HG03565 (cell line): Measurements from ENCODE around the gene PNRC2.

Experiments used
- ATAC-seq: cut with Tn5 transposase; IDR thresholded peaks from one replicate; pipeline ENCODE4 v1.9.1; 2021; ENCODE audit warnings: mild to moderate bottlenecking, moderate library complexity; ENCODE audit not compliant: unreplicated experiment

The PNRC2 gene, protein sequence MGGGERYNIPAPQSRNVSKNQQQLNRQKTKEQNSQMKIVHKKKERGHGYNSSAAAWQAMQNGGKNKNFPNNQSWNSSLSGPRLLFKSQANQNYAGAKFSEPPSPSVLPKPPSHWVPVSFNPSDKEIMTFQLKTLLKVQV

DNA sequence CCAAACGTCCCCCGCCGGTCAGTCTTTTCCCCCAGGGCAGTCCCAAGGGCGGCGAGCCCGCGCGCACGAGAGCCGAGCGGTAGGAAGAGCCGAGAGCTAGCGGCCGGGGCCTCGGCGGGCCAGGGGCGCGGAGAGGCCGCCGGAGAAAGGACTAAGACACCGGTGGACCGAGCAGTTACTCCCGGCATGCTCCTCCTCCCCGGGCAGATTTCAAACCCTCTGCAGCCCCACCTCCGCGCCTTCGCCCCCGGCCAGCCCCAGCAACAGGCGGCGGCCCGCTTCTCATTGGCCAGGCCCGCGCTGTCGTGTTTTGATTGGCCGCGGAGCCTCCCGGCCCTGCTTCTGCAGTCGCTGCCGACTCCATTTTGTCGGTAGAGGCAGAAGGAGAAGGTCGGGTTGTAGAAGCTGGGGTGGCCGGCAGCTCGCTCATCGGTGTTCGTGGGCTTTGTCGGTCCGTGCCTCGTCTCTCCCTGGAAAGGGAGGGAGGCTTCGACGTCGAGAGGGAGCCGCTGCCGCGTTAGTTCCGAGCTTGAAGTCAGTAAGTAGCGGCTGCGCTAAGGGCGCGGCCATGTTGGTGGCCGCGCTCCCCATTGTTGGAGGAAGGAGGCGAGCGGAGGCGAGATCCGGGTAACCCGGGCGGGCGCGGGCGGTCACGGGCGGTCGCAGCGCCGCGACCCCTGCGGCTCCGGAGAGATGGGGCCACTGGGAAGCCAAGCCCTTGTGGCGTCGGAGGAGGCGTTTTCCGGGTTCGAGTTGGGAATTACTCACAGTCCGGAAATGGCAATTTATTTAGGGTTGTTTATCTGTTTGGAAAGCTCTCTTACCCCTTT is at the start of gene PNRC2:
TSS of gene PNRC2 (plus strand) at position 368 of the 830 bp plus-strand sequence. CDS start 1,630 bp downstream, outside the sequence.
- ATAC-seq = peak; percentile 37

GRCh38 chr1:23910144-23910543 is 49.5 kb upstream of the PNRC2 start:
- ATAC-seq = no peak

DNA sequence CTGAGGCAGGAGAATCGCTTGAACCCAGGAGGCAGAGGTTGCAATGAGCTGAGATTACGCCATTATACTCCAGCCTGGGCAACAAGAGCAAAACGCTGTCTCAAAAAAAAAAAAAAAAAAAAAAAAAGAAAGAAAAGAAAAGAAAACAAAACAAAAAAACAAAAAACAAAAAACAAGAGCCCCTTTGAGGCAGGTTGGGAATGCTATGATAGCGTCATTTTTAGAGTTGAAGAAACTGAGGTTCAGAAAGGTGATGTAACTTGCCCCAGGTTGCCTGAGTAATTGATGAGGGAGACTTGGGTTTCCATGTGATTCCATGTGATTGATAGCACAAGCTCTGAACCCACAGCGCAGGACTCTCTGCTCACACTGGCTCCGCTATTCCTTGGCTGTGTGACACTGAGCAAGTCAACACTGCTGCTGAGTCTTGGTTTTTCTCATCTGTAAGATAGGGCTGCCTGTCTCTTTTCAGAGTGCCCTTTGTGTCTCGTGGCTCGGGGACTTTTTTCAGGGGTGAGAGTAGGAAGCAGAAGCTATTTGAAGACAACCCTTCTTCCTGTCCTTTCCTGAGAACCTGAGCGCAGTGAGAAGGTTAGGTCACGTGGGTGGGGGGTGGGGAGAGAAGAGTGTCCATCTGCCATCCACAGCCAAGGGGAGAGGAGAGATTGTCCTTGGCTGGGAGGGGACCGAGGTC is 48.9 kb upstream of the PNRC2 start:
- ATAC-seq = no peak

GRCh38 chr1:23911921-23912320 is 47.7 kb upstream of the PNRC2 start:
- ATAC-seq = no peak

- ATAC-seq = no peak
Observed at GRCh38 chr1:23913212-23913880, 46.3 kb upstream of the PNRC2 start, which contains the start of gene CNR2. Gene CNR2 (minus strand): TSS chr1:23913362. CDS start chr1:23875617, 37,745 bp downstream.

DNA sequence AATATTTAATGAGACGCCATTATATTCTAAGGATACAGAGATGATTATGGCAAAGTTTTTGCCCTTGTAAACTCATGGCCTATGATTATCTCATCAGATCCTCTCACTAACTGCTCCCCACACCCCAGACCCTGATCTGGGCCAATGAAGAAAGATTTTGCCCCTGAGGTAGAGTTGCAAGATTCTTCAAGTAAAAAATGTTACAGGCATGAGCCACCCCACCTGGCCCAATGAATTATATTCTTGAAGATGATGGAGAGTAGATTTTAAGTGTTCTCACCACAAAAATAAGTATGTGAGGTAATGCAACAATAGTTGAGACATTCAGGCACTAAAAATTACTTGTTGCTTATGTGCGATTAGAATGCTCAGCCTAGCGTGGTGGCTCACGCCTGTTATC is 44.7 kb upstream of the PNRC2 start:
- ATAC-seq = no peak

- ATAC-seq = no peak
Observed at GRCh38 chr1:23915466-23915865, 44.2 kb upstream of the PNRC2 start.

GRCh38 chr1:23916209-23917131 is 43.2 kb upstream of the PNRC2 start:
- ATAC-seq = peak; percentile 75

DNA sequence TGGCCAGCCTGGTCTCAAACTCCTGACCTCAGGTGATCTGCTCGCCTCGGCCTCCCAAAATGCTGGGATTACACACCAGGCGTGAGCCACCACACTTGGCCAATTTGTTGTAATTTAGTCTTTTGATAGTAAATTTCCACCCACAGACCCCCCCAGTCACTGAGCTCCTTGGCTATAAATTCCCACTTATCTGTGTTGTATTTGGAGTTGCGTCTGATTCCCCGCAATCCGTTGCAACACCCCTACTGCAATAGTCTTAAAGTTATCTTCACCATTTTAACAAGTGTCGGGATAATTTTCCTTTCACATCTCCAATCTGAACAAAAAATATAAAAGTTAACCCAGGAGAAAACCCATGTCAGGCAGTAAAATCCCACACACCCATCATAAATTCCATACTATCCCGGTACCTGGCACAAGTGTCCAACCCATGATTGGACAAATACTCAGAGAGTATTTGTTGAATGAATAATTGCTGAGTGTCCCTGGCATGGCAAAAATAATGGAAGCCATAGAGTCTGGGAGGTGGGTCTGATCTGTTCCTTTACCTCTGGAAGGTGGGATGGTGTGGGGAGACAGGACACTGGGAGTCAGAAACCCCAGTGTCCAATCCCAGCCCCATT is 37.2 kb upstream of the PNRC2 start:
- no peak for ATAC-seq

DNA sequence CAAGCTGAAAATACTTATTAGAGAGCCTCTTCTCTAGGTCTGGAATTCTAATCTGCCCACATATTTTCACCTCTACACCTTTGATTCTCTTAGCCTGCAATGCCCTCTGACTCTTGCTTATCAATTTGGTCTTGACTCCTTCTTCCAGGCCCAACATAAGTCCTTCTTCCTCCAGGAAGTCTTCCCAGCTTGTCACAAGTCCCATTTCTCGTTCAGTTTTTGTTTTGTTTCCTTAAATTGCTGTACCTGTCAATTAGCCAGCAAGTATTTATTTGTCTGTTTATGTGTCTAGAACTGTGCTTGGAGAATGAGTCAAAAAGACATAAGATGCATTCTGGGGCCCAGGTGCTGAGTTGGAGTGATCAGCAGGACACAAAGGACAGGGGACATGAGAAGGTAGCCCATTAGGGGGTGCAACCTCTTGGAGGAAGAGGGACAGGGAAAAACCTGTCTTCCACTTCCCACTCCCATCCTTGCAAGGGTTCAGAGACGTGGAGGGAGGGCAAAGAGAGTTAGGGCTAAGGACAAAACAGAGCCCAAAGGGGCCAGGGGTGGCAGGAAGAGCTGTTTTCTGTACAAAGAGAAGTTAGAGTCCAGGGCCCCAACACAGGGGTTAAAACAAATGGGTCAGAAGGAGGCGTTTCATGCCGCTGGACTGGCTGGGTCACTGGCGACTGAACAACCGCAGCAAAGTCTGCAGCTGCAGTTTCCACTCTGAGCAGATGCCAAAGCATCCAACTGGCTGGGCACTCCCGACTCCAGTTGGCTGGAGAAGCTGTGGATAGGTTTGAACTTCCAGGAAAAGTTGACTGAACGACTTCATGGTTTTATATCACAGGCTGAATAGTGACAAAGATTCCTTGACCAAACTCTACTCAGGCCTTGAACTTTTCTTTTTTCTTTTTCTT is 35.8 kb upstream of the PNRC2 start:
- no peak for ATAC-seq

DNA sequence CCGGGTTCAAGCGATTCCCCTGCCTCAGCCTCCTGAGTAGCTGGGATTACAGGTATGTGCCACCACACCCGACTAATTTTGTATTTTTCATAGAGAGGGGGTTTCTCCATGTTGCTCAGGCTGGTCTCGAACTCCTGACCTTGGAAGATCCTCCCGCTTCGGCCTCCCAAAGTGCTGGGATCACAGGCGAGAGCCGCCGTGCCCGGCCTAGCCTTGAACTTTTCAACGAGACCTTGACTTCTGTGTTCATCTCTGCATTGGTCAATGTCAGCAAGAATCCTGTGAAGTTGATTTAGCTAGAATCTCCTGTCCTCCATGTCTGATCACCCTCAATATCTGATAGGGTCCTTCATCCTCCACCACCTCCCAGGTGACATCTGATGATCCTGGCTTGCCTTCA is 35.0 kb upstream of the PNRC2 start:
- ATAC-seq = no peak

- ATAC-seq = no peak
Observed at GRCh38 chr1:23925279-23925678, 34.3 kb upstream of the PNRC2 start.

DNA sequence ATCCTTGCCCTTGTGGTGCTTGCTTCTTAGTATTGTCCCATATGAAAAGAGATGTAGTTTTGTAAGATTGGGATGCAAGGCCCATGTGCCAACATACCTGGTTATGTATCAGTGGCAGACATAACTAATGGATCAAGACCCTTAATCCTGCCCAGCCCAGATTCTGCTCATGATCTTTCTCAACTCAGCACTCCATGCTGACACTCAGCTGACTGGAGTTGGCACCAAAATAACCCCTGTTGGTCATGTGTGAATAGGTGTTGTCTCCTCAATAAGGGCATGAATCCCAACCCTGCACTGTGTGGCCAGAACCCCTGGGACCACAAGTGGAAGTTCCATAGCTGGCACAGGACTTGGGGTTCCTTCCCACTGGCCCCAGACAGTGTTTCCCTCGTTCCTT is 32.5 kb upstream of the PNRC2 start:
- no peak for ATAC-seq

DNA sequence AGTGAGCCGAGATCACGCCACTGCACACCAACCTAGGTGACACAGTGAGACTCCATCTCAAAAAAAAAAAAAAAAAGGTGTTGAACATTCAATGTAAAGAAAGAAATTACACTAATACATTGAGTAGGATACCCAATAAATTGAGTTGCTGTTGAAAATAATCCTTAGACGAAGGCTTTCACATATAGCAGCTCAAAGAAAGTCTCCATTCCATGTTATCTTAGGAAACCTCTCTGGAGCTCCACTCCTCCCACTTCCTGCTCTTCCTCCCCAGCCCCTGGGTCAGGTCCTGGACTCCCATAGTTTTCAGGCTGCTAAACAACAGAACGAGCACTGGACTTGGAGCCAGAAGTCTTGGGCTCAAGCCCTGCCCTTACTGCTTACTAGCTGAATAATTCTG is 30.8 kb upstream of the PNRC2 start:
- ATAC-seq = no peak

DNA sequence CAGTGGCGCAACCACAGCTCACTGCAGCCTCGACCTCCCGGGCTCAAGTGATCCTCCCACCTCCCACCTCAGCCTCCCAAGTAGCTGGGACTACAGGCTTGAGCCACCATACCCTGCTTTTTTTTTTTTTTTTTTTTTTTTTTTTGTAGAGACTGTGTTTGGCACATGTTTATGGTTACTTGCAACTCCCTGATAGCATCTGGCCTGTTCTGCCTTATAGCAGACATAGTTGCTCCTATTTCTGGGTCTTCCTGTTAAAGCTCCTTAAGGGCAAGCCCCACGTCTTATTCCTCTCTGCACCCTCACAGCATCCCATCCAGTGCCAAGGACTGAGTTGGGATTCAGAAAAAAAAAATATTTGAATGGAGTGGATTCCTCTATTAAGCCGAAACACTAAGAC is 29.4 kb upstream of the PNRC2 start:
- no peak for ATAC-seq

DNA sequence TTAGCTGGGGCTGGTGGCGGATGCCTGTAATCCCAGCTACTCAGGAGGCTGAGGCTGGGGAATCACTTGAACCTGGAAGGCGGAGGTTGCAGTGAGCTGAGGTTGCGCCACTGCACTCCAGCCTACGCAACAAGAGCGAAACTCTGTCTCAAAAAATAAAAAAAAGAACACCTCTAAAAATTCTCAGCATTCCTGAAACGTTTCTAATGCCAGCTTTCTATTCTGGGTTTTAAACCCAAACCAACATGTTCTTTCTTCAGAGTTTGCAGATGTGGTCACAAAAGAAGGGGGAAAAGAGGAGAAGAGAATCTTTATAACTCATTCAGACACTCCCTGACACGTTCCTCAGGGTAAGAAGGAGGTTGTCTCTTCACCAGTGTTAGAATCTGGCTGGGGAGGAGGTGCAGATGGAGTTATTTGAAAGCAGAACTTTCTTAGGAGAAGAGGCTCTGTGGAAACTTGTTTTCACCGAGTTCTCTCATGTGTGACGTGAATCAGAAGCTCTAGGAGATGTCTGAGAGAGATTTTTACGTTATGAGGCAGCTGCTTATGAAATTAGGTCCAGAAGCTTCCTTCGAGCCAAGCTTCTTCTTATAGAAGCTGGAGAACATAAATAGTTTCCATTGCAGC is 28.7 kb upstream of the PNRC2 start:
- ATAC-seq = no peak

DNA sequence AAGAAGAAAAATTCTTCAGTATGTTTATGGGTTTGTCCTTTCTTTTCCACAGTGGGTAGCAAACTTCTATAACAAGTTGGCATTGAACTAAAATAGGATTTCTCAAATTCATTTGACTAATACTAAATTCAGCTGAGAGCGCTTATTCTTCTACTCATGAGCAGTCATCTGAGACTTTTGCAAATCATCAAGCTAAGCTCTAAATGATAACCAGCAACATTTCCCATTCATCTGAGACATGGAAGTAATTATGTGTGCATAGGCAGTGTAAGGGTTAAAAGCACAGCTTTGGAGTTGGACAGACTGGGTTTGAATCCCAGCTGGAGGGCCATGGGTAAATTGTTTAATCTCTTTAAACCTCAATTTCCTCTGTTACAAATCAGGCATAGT is 28.1 kb upstream of the PNRC2 start:
- no peak for ATAC-seq

DNA sequence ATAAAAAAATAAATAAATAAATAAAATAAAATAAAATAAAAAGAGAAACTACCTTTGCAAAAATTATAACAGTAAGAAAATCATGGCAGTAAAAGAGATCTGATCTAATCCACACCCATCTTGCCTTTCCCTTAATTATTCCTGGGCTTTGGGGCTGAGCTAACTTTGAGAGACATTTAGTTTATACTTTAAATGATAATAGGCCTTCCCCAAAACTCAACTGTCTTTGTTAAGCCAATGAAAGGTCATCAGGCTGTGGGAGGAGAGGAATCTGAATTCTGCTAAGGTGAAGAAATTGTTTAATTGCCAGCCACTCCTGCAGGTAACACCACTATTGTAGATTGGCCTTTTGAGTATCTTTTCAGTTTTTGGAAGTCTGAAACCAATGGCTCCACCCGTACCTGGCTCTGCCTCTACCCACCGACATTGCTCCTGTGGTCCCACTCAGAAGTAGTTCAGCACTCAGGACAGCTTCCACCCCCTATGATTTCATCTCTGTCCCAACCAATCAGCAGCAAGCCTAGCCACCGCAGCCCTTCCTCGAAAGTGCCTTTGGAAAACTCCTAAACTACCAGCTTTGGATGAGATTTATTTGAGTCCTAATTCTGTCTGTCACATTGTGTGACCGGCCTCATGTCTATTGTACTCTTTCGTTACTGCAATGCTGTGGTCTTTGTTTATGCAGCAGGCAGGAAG is 23.0 kb upstream of the PNRC2 start:
- no peak for ATAC-seq
